Measurements from ENCODE around the gene COL15A1.

The COL15A1 gene

GRCh38 chr9:98916660-98917059, 27.0 kb upstream of the COL15A1 start:
- H3K4me3 ChIP-seq (ENCODE audit: low read length, poor library complexity, severe bottlenecking): no peak overlapping the region
- H3K79me2 ChIP-seq (ENCODE audit: insufficient read depth, low read length): no peaks in the 10 kb centered on the region
- H3K27me3 ChIP-seq (ENCODE audit: insufficient read depth, low read length, poor library complexity, severe bottlenecking): no peaks in the 10 kb centered on the region
- H2AFZ ChIP-seq (ENCODE audit: low read length): no peak overlapping the region
- TF ChIP-seq, protein P1, sequence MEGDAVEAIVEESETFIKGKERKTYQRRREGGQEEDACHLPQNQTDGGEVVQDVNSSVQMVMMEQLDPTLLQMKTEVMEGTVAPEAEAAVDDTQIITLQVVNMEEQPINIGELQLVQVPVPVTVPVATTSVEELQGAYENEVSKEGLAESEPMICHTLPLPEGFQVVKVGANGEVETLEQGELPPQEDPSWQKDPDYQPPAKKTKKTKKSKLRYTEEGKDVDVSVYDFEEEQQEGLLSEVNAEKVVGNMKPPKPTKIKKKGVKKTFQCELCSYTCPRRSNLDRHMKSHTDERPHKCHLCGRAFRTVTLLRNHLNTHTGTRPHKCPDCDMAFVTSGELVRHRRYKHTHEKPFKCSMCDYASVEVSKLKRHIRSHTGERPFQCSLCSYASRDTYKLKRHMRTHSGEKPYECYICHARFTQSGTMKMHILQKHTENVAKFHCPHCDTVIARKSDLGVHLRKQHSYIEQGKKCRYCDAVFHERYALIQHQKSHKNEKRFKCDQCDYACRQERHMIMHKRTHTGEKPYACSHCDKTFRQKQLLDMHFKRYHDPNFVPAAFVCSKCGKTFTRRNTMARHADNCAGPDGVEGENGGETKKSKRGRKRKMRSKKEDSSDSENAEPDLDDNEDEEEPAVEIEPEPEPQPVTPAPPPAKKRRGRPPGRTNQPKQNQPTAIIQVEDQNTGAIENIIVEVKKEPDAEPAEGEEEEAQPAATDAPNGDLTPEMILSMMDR (conservative IDR thresholded peaks at IDR 0.05; ENCODE audit: low read length): no peak
- no peak for TF ChIP-seq EZH2phosphoT487 (IDR thresholded peaks at IDR 0.05; ENCODE audit: borderline replicate concordance)
- no peaks in the 10 kb centered on the region for H3F3A ChIP-seq (ENCODE audit: low read depth)
- H4K20me1 ChIP-seq (ENCODE audit: insufficient read depth, low read length, poor library complexity, severe bottlenecking): no peaks in the 10 kb centered on the region
- no peaks in the 10 kb centered on the region for H3K4me1 ChIP-seq (ENCODE audit: insufficient read depth, low read length, poor library complexity, severe bottlenecking)
- no peaks in the 10 kb centered on the region for H3K9me3 ChIP-seq (ENCODE audit: insufficient read depth, low read depth, low read length)
- H3K36me3 ChIP-seq (ENCODE audit: insufficient read depth, low read length): no peaks in the 10 kb centered on the region
- H3K4me2 ChIP-seq (ENCODE audit: low read depth, low read length, poor library complexity, severe bottlenecking): no peak overlapping the region
- no peak overlapping the region for H3K9ac ChIP-seq (ENCODE audit: low read depth, low read length, poor library complexity, severe bottlenecking)
- H3K9me2 ChIP-seq (replicated peaks; ENCODE audit: low read depth, low read length): no peaks in the 10 kb centered on the region

- H2AFZ ChIP-seq (ENCODE audit: low read length): no peak overlapping the region
- no peaks in the 10 kb centered on the region for H3K9me3 ChIP-seq (ENCODE audit: insufficient read depth, low read depth, low read length)
- H3K9ac ChIP-seq (ENCODE audit: low read depth, low read length, poor library complexity, severe bottlenecking): no peak overlapping the region
- H3K4me3 ChIP-seq (ENCODE audit: low read length, poor library complexity, severe bottlenecking): no peak overlapping the region
- no peaks in the 10 kb centered on the region for H3K27me3 ChIP-seq (ENCODE audit: insufficient read depth, low read length, poor library complexity, severe bottlenecking)
- no peaks in the 10 kb centered on the region for H3F3A ChIP-seq (ENCODE audit: low read depth)
- H3K79me2 ChIP-seq (ENCODE audit: insufficient read depth, low read length): no peaks in the 10 kb centered on the region
- no peak overlapping the region for H3K4me2 ChIP-seq (ENCODE audit: low read depth, low read length, poor library complexity, severe bottlenecking)
- H4K20me1 ChIP-seq (ENCODE audit: insufficient read depth, low read length, poor library complexity, severe bottlenecking): no peaks in the 10 kb centered on the region
- H3K9me2 ChIP-seq (replicated peaks; ENCODE audit: low read depth, low read length): no peaks in the 10 kb centered on the region
- no peaks in the 10 kb centered on the region for H3K4me1 ChIP-seq (ENCODE audit: insufficient read depth, low read length, poor library complexity, severe bottlenecking)
- TF ChIP-seq, protein P1 (conservative IDR thresholded peaks at IDR 0.05; ENCODE audit: low read length): no peak
- TF ChIP-seq EZH2phosphoT487 (IDR thresholded peaks at IDR 0.05; ENCODE audit: borderline replicate concordance): no peak
- no peaks in the 10 kb centered on the region for H3K36me3 ChIP-seq (ENCODE audit: insufficient read depth, low read length)
Measured at GRCh38 chr9:98917746-98918487, 25.8 kb upstream of the COL15A1 start.

- H3K36me3 ChIP-seq (ENCODE audit: insufficient read depth, low read length): no peaks in the 10 kb centered on the region
- no peak overlapping the region for H3K9ac ChIP-seq (ENCODE audit: low read depth, low read length, poor library complexity, severe bottlenecking)
- H3F3A ChIP-seq (ENCODE audit: low read depth): no peaks in the 10 kb centered on the region
- no peak overlapping the region for H3K4me2 ChIP-seq (ENCODE audit: low read depth, low read length, poor library complexity, severe bottlenecking)
- no peak overlapping the region for H3K4me3 ChIP-seq (ENCODE audit: low read length, poor library complexity, severe bottlenecking)
- no peaks in the 10 kb centered on the region for H3K79me2 ChIP-seq (ENCODE audit: insufficient read depth, low read length)
- TF ChIP-seq EZH2phosphoT487 (IDR thresholded peaks at IDR 0.05; ENCODE audit: borderline replicate concordance): no peak
- TF ChIP-seq, protein P1 (conservative IDR thresholded peaks at IDR 0.05; ENCODE audit: low read length): no peak
- H4K20me1 ChIP-seq (ENCODE audit: insufficient read depth, low read length, poor library complexity, severe bottlenecking): no peaks in the 10 kb centered on the region
- no peaks in the 10 kb centered on the region for H3K9me3 ChIP-seq (ENCODE audit: insufficient read depth, low read depth, low read length)
- H3K4me1 ChIP-seq (ENCODE audit: insufficient read depth, low read length, poor library complexity, severe bottlenecking): no peaks in the 10 kb centered on the region
- no peak overlapping the region for H2AFZ ChIP-seq (ENCODE audit: low read length)
- no peaks in the 10 kb centered on the region for H3K27me3 ChIP-seq (ENCODE audit: insufficient read depth, low read length, poor library complexity, severe bottlenecking)
- no peaks in the 10 kb centered on the region for H3K9me2 ChIP-seq (replicated peaks; ENCODE audit: low read depth, low read length)
Measured at GRCh38 chr9:98921732-98922131, 22.0 kb upstream of the COL15A1 start.
